Stomach (tissue), 9 donors: ENCODE results near the gene BTBD10. TPM values are rescaled to one million over a fixed set of nuclear protein-coding genes. Genes with fewer than 3 reads are reported as not detected.

ENCODE experiments used
- DNase-seq, 2 donors: peaks; one replicate each; pipeline versions ENCODE4 v3.0.0 to v3.0.0-alpha.2; 2013 to 2019
- H3K27ac ChIP-seq, 5 donors: fragments of 200-600 bp in 4 of 5; sonication (generic) in 4 of 5; one replicate each; pipeline ENCODE4 v1.5.1; 2013 to 2019; ENCODE audit warnings: mild to moderate bottlenecking in 1 of 5, moderate library complexity in 1 of 5
- H3K27me3 ChIP-seq, 3 donors: fragments of 200-600 bp; sonication (generic); one replicate each; pipeline ENCODE4 v1.5.1; 2017 to 2019; ENCODE audit warnings: mixed run types in 1 of 3
- H3K36me3 ChIP-seq, 4 donors: fragments of 200-600 bp; sonication (generic); 1 replicate in 3 of 4; 2 replicates in 1 of 4; pipeline ENCODE4 v1.5.1; 2016 to 2019
- H3K4me1 ChIP-seq, 4 donors: fragments of 200-600 bp; sonication (generic); one replicate each; pipeline ENCODE4 v1.5.1; 2016 to 2019
- H3K4me3 ChIP-seq, 4 donors: fragments of 200-600 bp; sonication (generic) in 3 of 4; one replicate each; pipeline ENCODE4 v1.5.1; 2016 to 2019; ENCODE audit warnings: mild to moderate bottlenecking in 1 of 4
- H3K9me3 ChIP-seq, 4 donors: fragments of 200-600 bp; sonication (generic); one replicate each; pipeline ENCODE4 v1.5.1; 2016 to 2019
- EP300 ChIP-seq: sonication (generic); formaldehyde crosslinking; IDR thresholded peaks from one replicate; pipeline ENCODE4 v1.6.1; 2017; ENCODE audit warnings: antibody characterized with exemption
- POLR2A ChIP-seq, 4 donors: fragments of 450-650 bp; IDR thresholded peaks; one replicate each; pipeline ENCODE4 v1.6.1; 2016; ENCODE audit warnings: antibody characterized with exemption in 4 of 4, control low read depth in 2 of 4, mild to moderate bottlenecking in 1 of 4, moderate library complexity in 1 of 4
- POLR2AphosphoS5 ChIP-seq, 3 donors: sonication (generic); formaldehyde crosslinking; IDR thresholded peaks; one replicate each; pipeline ENCODE4 v1.6.1; 2016; ENCODE audit warnings: antibody characterized with exemption in 3 of 3
- WGBS, 5 donors: extraction: QIAGEN DNeasy Blood & Tissue Kit in 3 of 5; methylation state at CpG; one replicate each; pipeline versions ENCODE4 v1.1.5 to v1.1.7; 2013 to 2018; 5-methylcytosine and 5-hydroxymethylcytosine counted together
- intact Hi-C: fragments of 100-400 bp; cut with DNase I; formaldehyde crosslinking; loops from one replicate; pipeline ENCODE4 v1.15.1; 2023; ENCODE audit warnings: low total_unique reads
- polyA plus RNA-seq, 3 donors: library from polyadenylated mRNA; stranded (reverse); fragments of 200-250 nt; gene quantifications; one replicate each; pipeline ENCODE4 v1.2.3, GENCODE V29; 2013
- total RNA-seq, 5 donors: library from RNA; depleted of rRNA; stranded (reverse); fragments of >200 nt; gene quantifications; one replicate each; pipeline versions ENCODE4 v1.1.0 to v1.2.3, GENCODE V29; 2014 to 2016
- TF ChIP-seq, protein P1 (sequence below), 7 experiments: fragments of 450-650 bp in 4 of 7; fragments of 200-600 bp in 3 of 7; sonication (generic) in 3 of 7; IDR thresholded peaks; one replicate each; pipeline ENCODE4 v1.5.1; 2016 to 2019; ENCODE audit warnings: antibody characterized with exemption in 7 of 7, control low read depth in 2 of 7, mild to moderate bottlenecking in 1 of 7
- donor health status: healthy with polysubstance abuse.
- donor health status: Bipolar disorder and iron deficiency.
- donor health status: healthy.

The BTBD10 gene
- total and polyA plus RNA-seq, 8 donors: 2.0 to 111 (median 29.3) TPM

DNA sequence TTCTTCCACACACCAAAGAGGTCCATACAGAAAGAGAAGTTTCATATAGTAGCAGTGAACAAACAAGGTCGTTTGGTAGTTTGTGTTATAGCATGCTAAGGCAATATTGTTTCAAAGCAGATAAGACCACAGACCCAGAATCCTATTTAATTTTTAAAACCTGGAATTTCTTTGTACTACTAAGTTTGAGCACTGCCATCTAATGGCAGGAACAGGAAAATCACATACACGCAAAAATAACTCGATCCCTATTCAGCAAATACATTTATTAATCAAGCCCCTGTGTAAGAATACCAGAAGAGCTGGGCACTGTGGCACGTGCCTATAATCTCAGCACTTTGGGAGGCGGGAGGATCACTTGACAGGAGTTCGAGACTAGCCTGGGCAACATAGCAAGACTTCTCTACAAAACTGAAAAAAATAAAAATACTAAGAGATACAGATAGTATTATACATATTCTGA is 2.9 kb upstream of the BTBD10 start:
- Histone ChIP-seq H3K4me1 (peaks cover 5 to 31% (median 27%) of the 10 kb centered on the region in 4 donors), H3K9me3 (no peaks in the 10 kb centered on the region), H3K27ac (no peak overlapping the region), H3K4me3 (no peak overlapping the region), H3K27me3 (no peaks in the 10 kb centered on the region), H3K36me3 (no peaks in the 10 kb centered on the region)
- WGBS, 5 donors: 2 to 5% (median 3%) methylated on average over 6 of the region's 6 CpGs
- DNase-seq: peak in 1 of 2 donors; percentile 66
- TF ChIP-seq, protein P1, sequence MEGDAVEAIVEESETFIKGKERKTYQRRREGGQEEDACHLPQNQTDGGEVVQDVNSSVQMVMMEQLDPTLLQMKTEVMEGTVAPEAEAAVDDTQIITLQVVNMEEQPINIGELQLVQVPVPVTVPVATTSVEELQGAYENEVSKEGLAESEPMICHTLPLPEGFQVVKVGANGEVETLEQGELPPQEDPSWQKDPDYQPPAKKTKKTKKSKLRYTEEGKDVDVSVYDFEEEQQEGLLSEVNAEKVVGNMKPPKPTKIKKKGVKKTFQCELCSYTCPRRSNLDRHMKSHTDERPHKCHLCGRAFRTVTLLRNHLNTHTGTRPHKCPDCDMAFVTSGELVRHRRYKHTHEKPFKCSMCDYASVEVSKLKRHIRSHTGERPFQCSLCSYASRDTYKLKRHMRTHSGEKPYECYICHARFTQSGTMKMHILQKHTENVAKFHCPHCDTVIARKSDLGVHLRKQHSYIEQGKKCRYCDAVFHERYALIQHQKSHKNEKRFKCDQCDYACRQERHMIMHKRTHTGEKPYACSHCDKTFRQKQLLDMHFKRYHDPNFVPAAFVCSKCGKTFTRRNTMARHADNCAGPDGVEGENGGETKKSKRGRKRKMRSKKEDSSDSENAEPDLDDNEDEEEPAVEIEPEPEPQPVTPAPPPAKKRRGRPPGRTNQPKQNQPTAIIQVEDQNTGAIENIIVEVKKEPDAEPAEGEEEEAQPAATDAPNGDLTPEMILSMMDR (IDR thresholded peaks at IDR 0.05): peak in 4 of 7 experiments; percentile 35 to 57 (median 50)
- no peak for TF ChIP-seq POLR2A (IDR thresholded peaks at IDR 0.05)
- intact Hi-C loops: no loop called here

DNA sequence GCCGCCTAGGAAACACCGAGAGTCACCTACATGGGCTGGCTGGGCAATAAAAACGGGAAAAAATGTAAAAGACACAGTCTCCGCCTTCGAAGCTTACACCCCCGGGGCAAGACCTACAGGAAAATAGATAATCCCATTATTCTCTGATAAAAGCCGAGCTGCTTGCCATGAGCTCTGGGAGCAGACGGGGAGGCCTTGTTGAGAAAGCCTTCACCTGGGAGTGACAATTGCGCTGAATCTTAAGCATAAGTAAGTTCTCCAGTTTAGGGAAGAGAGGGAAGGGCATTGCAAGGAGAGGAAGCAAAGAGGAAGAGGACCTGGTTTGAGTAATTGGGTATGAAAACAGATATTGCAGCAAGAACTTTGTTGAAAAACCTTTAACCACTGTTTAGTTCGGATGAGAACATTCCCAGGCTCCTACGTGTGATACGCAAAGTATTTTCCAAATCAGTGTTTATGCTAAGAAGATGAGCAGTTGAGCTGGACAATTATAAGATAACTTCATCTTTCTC is 813 bp upstream of the BTBD10 start:
- peak overlapping the region; percentile 75 to 98 (median 94) for H3K4me3 ChIP-seq
- no peaks in the 10 kb centered on the region for H3K9me3 ChIP-seq
- H3K4me1 ChIP-seq: peaks cover 5 to 49% (median 29%) of the 10 kb centered on the region in 4 donors
- DNase-seq: no peak
- no peaks in the 10 kb centered on the region for H3K36me3 ChIP-seq
- WGBS, 5 donors: 25 to 30% (median 28%) methylated on average over 12 of the region's 12 CpGs
- H3K27me3 ChIP-seq: no peaks in the 10 kb centered on the region
- intact Hi-C loops: no loop called here
- TF ChIP-seq, protein P1 (IDR thresholded peaks at IDR 0.05): no peak
- TF ChIP-seq POLR2A (IDR thresholded peaks at IDR 0.05) (no peak), POLR2AphosphoS5 (IDR thresholded peaks at IDR 0.05) (no peak)
- H3K27ac ChIP-seq: peak overlapping the region; percentile 87 to 98 (median 92)

- H3K4me1 ChIP-seq: peaks cover 5 to 49% (median 29%) of the 10 kb centered on the region in 4 donors
- H3K4me3 ChIP-seq: peak overlapping the region; percentile 75 to 98 (median 94)
- DNase-seq: peak; percentile 43 to 56
- peak overlapping the region; percentile 87 to 98 (median 92) for H3K27ac ChIP-seq
- H3K36me3 ChIP-seq: no peaks in the 10 kb centered on the region
- intact Hi-C loops: no loop called here
- no peaks in the 10 kb centered on the region for H3K9me3 ChIP-seq
- H3K27me3 ChIP-seq: no peaks in the 10 kb centered on the region
- TF ChIP-seq EP300: no peak
- TF ChIP-seq POLR2AphosphoS5 (IDR thresholded peaks at IDR 0.05): no peak
- TF ChIP-seq, protein P1 (IDR thresholded peaks at IDR 0.05): no peak
- 1% methylated on average over 17 to 18 of the region's 18 CpGs for WGBS, 5 donors
Measured at GRCh38 chr11:13462311-13462900, 616 bp downstream of the BTBD10 start.

DNA sequence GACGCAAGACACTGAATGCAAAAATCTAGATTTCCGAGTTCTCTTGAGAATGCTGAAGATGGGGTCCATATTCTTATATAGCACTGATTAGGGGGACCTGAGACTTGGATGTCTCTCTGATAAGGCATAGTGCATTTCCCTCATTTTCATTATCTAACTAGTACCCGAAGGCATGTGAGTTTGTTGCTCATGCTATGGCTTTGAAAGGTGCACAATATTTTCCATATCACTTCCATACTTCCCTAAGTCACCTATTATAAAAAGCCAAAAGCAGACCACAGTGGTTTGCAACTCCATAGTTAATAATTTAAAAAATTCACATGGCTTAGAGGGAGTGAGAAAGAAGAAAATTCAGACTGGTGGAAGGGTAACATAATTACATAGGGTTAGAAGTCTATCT is 1.7 kb downstream of the BTBD10 start:
- Histone ChIP-seq H3K4me3 (peak overlapping the region in 1 of 4 donors; percentile 97), H3K27ac (peak overlapping the region in 1 of 5 donors; percentile 98), H3K36me3 (no peaks in the 10 kb centered on the region), H3K27me3 (no peaks in the 10 kb centered on the region), H3K4me1 (peaks cover 5 to 49% (median 29%) of the 10 kb centered on the region in 4 donors), H3K9me3 (no peaks in the 10 kb centered on the region)
- intact Hi-C loops: no loop called here
- TF ChIP-seq, protein P1 (IDR thresholded peaks at IDR 0.05): no peak
- TF ChIP-seq POLR2A (IDR thresholded peaks at IDR 0.05) (no peak), EP300 (no peak), POLR2AphosphoS5 (IDR thresholded peaks at IDR 0.05) (no peak)
- DNase-seq: no peak
- 74 to 88% (median 85%) methylated on average over 3 of the region's 3 CpGs for WGBS, 5 donors
